WTC11 (cell line): ENCODE data around the gene IFRD2. TPM values are rescaled to one million over a fixed set of nuclear protein-coding genes. Genes with fewer than 3 reads are reported as not detected.
A peak's percentile ranks its signal among the peaks of the same experiment; 100 is the strongest.

Source experiments
- ATAC-seq: fragments of 200-7000 bp; cut with Tn5 transposase; 2 replicates; pipeline ENCODE4 v1.10.0; 2021; ENCODE audit warnings: mild to moderate bottlenecking, moderate library complexity
- CTCF ChIA-PET: fragments of 300-600 bp; sonication (Branson Sonifier 250); formaldehyde crosslinking; loops from one replicate; lab custom pipeline; 2021; ENCODE audit warnings: antibody characterized with exemption; lab: Charles Lee
- POLR2A ChIA-PET: fragments of 350-600 bp; sonication (Branson Sonifier 250); formaldehyde crosslinking; loops from one replicate; lab custom pipeline; 2021; ENCODE audit warnings: antibody characterized with exemption; lab: Charles Lee
- DNase-seq: peaks from one replicate; pipeline ENCODE4 v3.0.0; 2021; ENCODE audit warnings: low spot score
- H3K27ac Mint-ChIP-seq: 2 replicates; pipeline ENCODE4 v1.8.0; 2021; ENCODE audit warnings: mixed read lengths
- H3K27me3 Mint-ChIP-seq: 2 replicates; pipeline ENCODE4 v1.8.0; 2021; ENCODE audit warnings: low read depth, mild to moderate bottlenecking, moderate library complexity, mixed read lengths
- H3K36me3 Mint-ChIP-seq: 2 replicates; pipeline ENCODE4 v1.8.0; 2021; ENCODE audit warnings: mixed read lengths
- H3K4me1 Mint-ChIP-seq: 2 replicates; pipeline ENCODE4 v1.8.0; 2022; ENCODE audit warnings: mixed read lengths
- H3K4me3 Mint-ChIP-seq: 2 replicates; pipeline ENCODE4 v1.8.0; 2021; ENCODE audit warnings: mild to moderate bottlenecking, moderate library complexity, mixed read lengths
- H3K9me3 Mint-ChIP-seq: 2 replicates; pipeline ENCODE4 v1.8.0; 2021; ENCODE audit warnings: mixed read lengths
- ATF1 ChIP-seq: sonication (generic); formaldehyde crosslinking; IDR thresholded peaks from 2 replicates; pipeline ENCODE4 v1.8.1; 2023; ENCODE audit warnings: mild to moderate bottlenecking, moderate library complexity, missing genetic modification reagents
- ATF6 ChIP-seq: sonication (generic); formaldehyde crosslinking; IDR thresholded peaks from 2 replicates; pipeline ENCODE4 v1.8.1; 2023; ENCODE audit warnings: mild to moderate bottlenecking, missing genetic modification reagents
- CBFB ChIP-seq: sonication (generic); formaldehyde crosslinking; IDR thresholded peaks from 2 replicates; pipeline ENCODE4 v1.8.1; 2022; ENCODE audit warnings: mild to moderate bottlenecking, low read depth, missing genetic modification reagents
- CTCF ChIP-seq: fragments of 200-600 bp; IDR thresholded peaks from 2 replicates; pipeline ENCODE4 v1.8.0; 2022; ENCODE audit warnings: antibody characterized with exemption
- FOXK1 ChIP-seq: sonication (generic); formaldehyde crosslinking; IDR thresholded peaks from 2 replicates; pipeline ENCODE4 v1.8.0; 2022; ENCODE audit warnings: mild to moderate bottlenecking, moderate library complexity, missing genetic modification reagents
- GTF2I ChIP-seq: fragments of 250-450 bp; sonication (Bioruptor Pico); conservative IDR thresholded peaks from 2 replicates; pipeline ENCODE4 v1.4.0; 2021; ENCODE audit warnings: mild to moderate bottlenecking
- KAT7 ChIP-seq: sonication (generic); formaldehyde crosslinking; IDR thresholded peaks from 2 replicates; pipeline ENCODE4 v1.8.1; 2023; ENCODE audit warnings: missing genetic modification reagents, mild to moderate bottlenecking, borderline replicate concordance
- MAX ChIP-seq: sonication (generic); formaldehyde crosslinking; IDR thresholded peaks from 2 replicates; pipeline ENCODE4 v1.8.0; 2022; ENCODE audit warnings: mild to moderate bottlenecking, missing genetic modification reagents
- SP1 ChIP-seq: sonication (generic); formaldehyde crosslinking; conservative IDR thresholded peaks from 2 replicates; pipeline ENCODE4 v1.8.1; 2022; ENCODE audit warnings: missing genetic modification reagents
- TP53 ChIP-seq: sonication (generic); formaldehyde crosslinking; IDR thresholded peaks from 2 replicates; pipeline ENCODE4 v1.8.1; 2023; ENCODE audit warnings: mild to moderate bottlenecking, missing genetic modification reagents
- ZBTB21 ChIP-seq: sonication (generic); formaldehyde crosslinking; IDR thresholded peaks from 2 replicates; pipeline ENCODE4 v1.8.1; 2023; ENCODE audit warnings: mild to moderate bottlenecking, missing genetic modification reagents, borderline replicate concordance
- total RNA-seq: library from RNA; stranded (reverse); gene quantifications from 3 replicates; pipeline ENCODE4 v1.2.3, GENCODE V29; 2021

The IFRD2 gene
- total RNA-seq, 1 experiment from 2014 or later, result 92.0 TPM

- ATAC-seq, result no peak
- Mint-ChIP-seq H3K27me3 (no peaks in the 10 kb centered on the region; the same call in 1 of the 2 replicates), H3K9me3 (no peaks in the 10 kb centered on the region), H3K4me3 (0 out of 2 replicates have a peak overlapping the region, but pooled peaks have one; percentile 24), H3K4me1 (peaks cover 50% of the 10 kb centered on the region), H3K36me3 (no peaks in the 10 kb centered on the region), H3K27ac (peak overlapping the region; percentile 97)
- no peak for DNase-seq
- POLR2A ChIA-PET, result interaction anchor here (0.6 to 1.8 kb wide), 9 partner anchors 18 to 173 kb away, joined by 3 to 13 read pairs (median 7); partner anchors contain the start of genes HYAL3 and NAA80
- CTCF ChIA-PET, result interaction anchor here (0.6 to 4.4 kb wide), 31 partner anchors 9 to 467 kb away, joined by 3 to 73 read pairs (median 7); partner anchors contain the start of genes CISH, GNAI2, GNAT1 and HYAL1
- TF ChIP-seq ATF1 (no peak), ZBTB21 (CRISPR knock-in tag) (peak; percentile 15; the same call in 1 of the 2 replicates), KAT7 (no peak), ATF6 (CRISPR knock-in tag) (no peak)
Observed at GRCh38 chr3:50264964-50265485, 27.2 kb downstream of the IFRD2 start.

GRCh38 chr3:50264383-50264963, 27.8 kb downstream of the IFRD2 start:
- Mint-ChIP-seq H3K27ac (peak overlapping the region; percentile 99), H3K36me3 (no peaks in the 10 kb centered on the region), H3K4me3 (peak overlapping the region; percentile 49), H3K9me3 (no peaks in the 10 kb centered on the region), H3K4me1 (peaks cover 53% of the 10 kb centered on the region), H3K27me3 (no peaks in the 10 kb centered on the region; the same call in 1 of the 2 replicates)
- ChIA-PET POLR2A (interaction anchor here (0.6 to 1.8 kb wide), 10 partner anchors 18 to 174 kb away, joined by 3 to 13 read pairs (median 6); partner anchors contain the start of genes HYAL3 and NAA80), CTCF (interaction anchor here (0.5 to 4.4 kb wide), 35 partner anchors 8 to 888 kb away, joined by 3 to 73 read pairs (median 5); partner anchors contain the start of genes CISH, GNAI2, GNAT1 and HYAL1)
- peak; percentile 57 for TF ChIP-seq SP1 (CRISPR knock-in tag)
- TF ChIP-seq ZBTB21 (CRISPR knock-in tag), result peak; percentile 13; the same call in 1 of the 2 replicates
- TF ChIP-seq FOXK1, result no peak
- TF ChIP-seq CBFB, result no peak
- ATAC-seq (peak; percentile 67), DNase-seq (peak; percentile 92)

GRCh38 chr3:50263478-50264382, 28.5 kb downstream of the IFRD2 start:
- ChIA-PET CTCF (interaction anchor here (0.5 to 4.4 kb wide), 26 partner anchors 9 to 1937 kb away, joined by 3 to 73 read pairs (median 6); partner anchors contain the start of genes GNAI2, GNAT1, HYAL1 and HYAL3), POLR2A (interaction anchor here (0.6 to 1.8 kb wide), 9 partner anchors 17 to 324 kb away, joined by 3 to 13 read pairs (median 7); partner anchors contain the start of genes HYAL3 and NAA80)
- no peaks in the 10 kb centered on the region; the same call in 1 of the 2 replicates for H3K27me3 Mint-ChIP-seq
- peak overlapping the region; percentile 49 for H3K4me3 Mint-ChIP-seq
- ATAC-seq, result no peak
- peaks cover 54% of the 10 kb centered on the region for H3K4me1 Mint-ChIP-seq
- H3K36me3 Mint-ChIP-seq, result no peaks in the 10 kb centered on the region
- H3K9me3 Mint-ChIP-seq, result no peaks in the 10 kb centered on the region
- H3K27ac Mint-ChIP-seq, result peak overlapping the region; percentile 99
- TF ChIP-seq CBFB (no peak), GTF2I (CRISPR knock-in tag) (no peak), FOXK1 (no peak), MAX (0 out of 2 replicates have a peak, but pooled peaks have one; percentile 1), CTCF (no peak), TP53 (CRISPR knock-in tag) (no peak)
- DNase-seq, result no peak
